Prostate gland (tissue), 2 donors: Measurements from ENCODE around the gene PRPF4.
"Not testable (repeated sequence)": the region's sequence is repeated elsewhere in the genome, so short reads cannot be mapped to it uniquely, and the experiment has no call there.

Experiments used
- CTCF ChIP-seq, 4 experiments: fragments of 200-600 bp in 2 of 4; fragments of 450-650 bp in 2 of 4; sonication (generic) in 2 of 4; IDR thresholded peaks; 1 replicate in 3 of 4; 2 replicates in 1 of 4; pipeline ENCODE4 v1.5.1; 2016 to 2019; ENCODE audit warnings: antibody characterized with exemption in 4 of 4, mild to moderate bottlenecking in 2 of 4, moderate library complexity in 2 of 4
- POLR2A ChIP-seq: fragments of 450-650 bp; IDR thresholded peaks from one replicate; pipeline ENCODE4 v1.6.1; 2016; ENCODE audit warnings: antibody characterized with exemption, mild to moderate bottlenecking
- POLR2AphosphoS5 ChIP-seq: sonication (generic); formaldehyde crosslinking; IDR thresholded peaks from one replicate; pipeline ENCODE4 v1.6.1; 2017; ENCODE audit warnings: antibody characterized with exemption

GRCh38 chr9:113296247-113296646, 20.8 kb downstream of the PRPF4 start:
- TF ChIP-seq POLR2A; CTCF (IDR thresholded peaks at IDR 0.05); POLR2AphosphoS5: not testable (repeated sequence)
